ENCODE results near the gene DOK5.
A peak's percentile ranks its signal among the peaks of the same experiment; 100 is the strongest.
"Not testable (repeated sequence)": the region's sequence is repeated elsewhere in the genome, so short reads cannot be mapped to it uniquely, and the experiment has no call there.

The DOK5 gene

GRCh38 chr20:54472607-54473006, 2.8 kb upstream of the DOK5 start:
- DNase-seq = no peak

GRCh38 chr20:54473340-54473739, 2.1 kb upstream of the DOK5 start:
- DNase-seq = no peak

GRCh38 chr20:54474046-54474445, 1.3 kb upstream of the DOK5 start:
- DNase-seq = peak in 1 of 5 donors; percentile 22

- DNase-seq = peak in 1 of 5 donors; percentile 4
Measured at GRCh38 chr20:54474866-54475265, 527 bp upstream of the DOK5 start.

GRCh38 chr20:54476169-54477009, 996 bp downstream of the DOK5 start:
- DNase-seq = no peak

- no peak for DNase-seq
Measured at GRCh38 chr20:54477191-54477955, 2.0 kb downstream of the DOK5 start.

GRCh38 chr20:54479138-54479906, 3.9 kb downstream of the DOK5 start:
- DNase-seq = peak in 1 of 5 donors; percentile 42

- not testable (repeated sequence) for DNase-seq
Measured at GRCh38 chr20:54479937-54480336, 4.5 kb downstream of the DOK5 start.

GRCh38 chr20:54481442-54481841, 6.0 kb downstream of the DOK5 start:
- DNase-seq = no peak

GRCh38 chr20:54485631-54486030, 10.2 kb downstream of the DOK5 start:
- DNase-seq = no peak

- no peak for DNase-seq
Measured at GRCh38 chr20:54486585-54486984, 11.2 kb downstream of the DOK5 start.

- no peak for DNase-seq
Measured at GRCh38 chr20:54488442-54488841, 13.0 kb downstream of the DOK5 start.

GRCh38 chr20:54491506-54491905, 16.1 kb downstream of the DOK5 start:
- DNase-seq = no peak

GRCh38 chr20:54494303-54495006, 19.1 kb downstream of the DOK5 start:
- DNase-seq = no peak

- no peak for DNase-seq
Measured at GRCh38 chr20:54497931-54498718, 22.7 kb downstream of the DOK5 start.

- no peak for DNase-seq
Measured at GRCh38 chr20:54499111-54499510, 23.7 kb downstream of the DOK5 start.

- DNase-seq = no peak
Measured at GRCh38 chr20:54502179-54502578, 26.8 kb downstream of the DOK5 start.

GRCh38 chr20:54506643-54507042, 31.2 kb downstream of the DOK5 start:
- DNase-seq = no peak

- DNase-seq = no peak
Measured at GRCh38 chr20:54510541-54511129, 35.2 kb downstream of the DOK5 start.

GRCh38 chr20:54512694-54513093, 37.3 kb downstream of the DOK5 start:
- no peak for DNase-seq

GRCh38 chr20:54514028-54514607, 38.7 kb downstream of the DOK5 start:
- DNase-seq = no peak

Data from T-helper 1 cell (primary cell).